PC-3 (cell line): Measurements from ENCODE around the gene MGAT5. TPM values are rescaled to one million over a fixed set of nuclear protein-coding genes. Genes with fewer than 3 reads are reported as not detected.

Experiments used
- ATAC-seq: fragments of 200-7000 bp; cut with Tn5 transposase; 2 replicates; pipeline ENCODE4 v1.9.1; 2020; ENCODE audit warnings: mild to moderate bottlenecking, moderate library complexity
- BruUV-seq: library from RNA; stranded (reverse); fragments of 400-500 nt; replicated peaks from 2 replicates; lab custom pipeline; 2021; lab: Mats Ljungman, UMichigan
- CTCF ChIA-PET: fragments of 300-600 bp; sonication (Branson Sonifier 250); formaldehyde crosslinking; loops from one replicate; lab custom pipeline; 2022; ENCODE audit warnings: antibody characterized with exemption; lab: Charles Lee
- POLR2A ChIA-PET: fragments of 300-600 bp; sonication (Branson Sonifier 250); formaldehyde crosslinking; loops from one replicate; lab custom pipeline; 2022; ENCODE audit warnings: antibody characterized with exemption; ENCODE audit not compliant: unreplicated experiment; lab: Charles Lee
- DNase-seq: peaks from one replicate; pipeline ENCODE4 v3.0.0-alpha.2; 2015
- H2AFZ ChIP-seq: fragments of 300-600 bp; sonication (generic); 2 replicates; pipeline ENCODE4 v1.6.0; 2016; ENCODE audit warnings: antibody characterized with exemption, low read length
- H3F3A ChIP-seq: fragments of 300-600 bp; sonication (generic); one replicate; pipeline ENCODE4 v1.6.0; 2017; ENCODE audit warnings: antibody characterized with exemption, low read length, control low read depth, mild to moderate bottlenecking; ENCODE audit not compliant: unreplicated experiment
- H3K27ac ChIP-seq: fragments of 300-600 bp; sonication (generic); 2 replicates; pipeline ENCODE4 v1.5.1; 2016; ENCODE audit warnings: mild to moderate bottlenecking, low read length
- H3K27me3 ChIP-seq: fragments of 300-600 bp; sonication (generic); 2 replicates; pipeline ENCODE4 v1.6.1; 2016; ENCODE audit warnings: low read length, mixed read lengths
- H3K36me3 ChIP-seq: fragments of 300-600 bp; sonication (generic); 2 replicates; pipeline ENCODE4 v1.6.1; 2016; ENCODE audit warnings: low read depth, mixed run types, low read length, mixed read lengths
- H3K4me1 ChIP-seq: fragments of 300-600 bp; sonication (generic); 2 replicates; pipeline ENCODE4 v1.5.1; 2016; ENCODE audit warnings: low read length; ENCODE audit not compliant: insufficient read depth
- H3K4me2 ChIP-seq: fragments of 300-600 bp; sonication (generic); 2 replicates; pipeline ENCODE4 v1.6.0; 2016; ENCODE audit warnings: low read length
- H3K4me3 ChIP-seq: fragments of 300-600 bp; sonication (generic); 2 replicates; pipeline ENCODE4 v1.5.1; 2016; ENCODE audit warnings: mild to moderate bottlenecking, low read length, mixed read lengths
- H3K79me2 ChIP-seq: fragments of 300-600 bp; sonication (generic); 2 replicates; pipeline ENCODE4 v1.6.1; 2017; ENCODE audit warnings: low read length, mixed read lengths
- H3K9ac ChIP-seq: fragments of 300-600 bp; sonication (generic); 2 replicates; pipeline ENCODE4 v1.6.0; 2016; ENCODE audit warnings: mild to moderate bottlenecking, low read length
- H3K9me2 ChIP-seq: fragments of 300-600 bp; sonication (generic); replicated peaks from 2 replicates; pipeline ENCODE4 v1.6.1; 2016; ENCODE audit warnings: mixed run types, low read length, mixed read lengths
- H3K9me3 ChIP-seq: fragments of 300-600 bp; sonication (generic); 2 replicates; pipeline ENCODE4 v1.6.1; 2016; ENCODE audit warnings: low read length, mixed read lengths
- H4K20me1 ChIP-seq: fragments of 300-600 bp; sonication (generic); 2 replicates; pipeline ENCODE4 v1.6.1; 2016; ENCODE audit warnings: low read length, mixed read lengths
- EZH2 ChIP-seq: fragments of 300-600 bp; sonication (generic); IDR thresholded peaks from one replicate; pipeline ENCODE4 v1.6.1; 2017; ENCODE audit warnings: antibody characterized with exemption, mild to moderate bottlenecking, low read length; ENCODE audit not compliant: unreplicated experiment
- EZH2phosphoT487 ChIP-seq: fragments of 300-600 bp; sonication (generic); IDR thresholded peaks from 2 replicates; pipeline ENCODE4 v1.6.1; 2018; ENCODE audit warnings: mild to moderate bottlenecking, antibody characterized with exemption, low read length, borderline replicate concordance
- intact Hi-C: fragments of 100-400 bp; cut with micrococcal nuclease; formaldehyde crosslinking; loops from 2 replicates; pipeline ENCODE4 v1.9.0; 2023
- total RNA-seq: library from RNA; depleted of rRNA; stranded (reverse); fragments of >200 nt; gene quantifications from 2 replicates; pipeline ENCODE4 v1.2.3, GENCODE V29; 2014
- TF ChIP-seq, protein P1 (sequence below): fragments of 300-600 bp; sonication (generic); conservative IDR thresholded peaks from 2 replicates; pipeline ENCODE4 v1.5.1; 2017; ENCODE audit warnings: antibody characterized with exemption, low read depth, mild to moderate bottlenecking, low read length

The MGAT5 gene
- total RNA-seq, 1 experiment from 2014 or later, result 33.8 TPM

DNA sequence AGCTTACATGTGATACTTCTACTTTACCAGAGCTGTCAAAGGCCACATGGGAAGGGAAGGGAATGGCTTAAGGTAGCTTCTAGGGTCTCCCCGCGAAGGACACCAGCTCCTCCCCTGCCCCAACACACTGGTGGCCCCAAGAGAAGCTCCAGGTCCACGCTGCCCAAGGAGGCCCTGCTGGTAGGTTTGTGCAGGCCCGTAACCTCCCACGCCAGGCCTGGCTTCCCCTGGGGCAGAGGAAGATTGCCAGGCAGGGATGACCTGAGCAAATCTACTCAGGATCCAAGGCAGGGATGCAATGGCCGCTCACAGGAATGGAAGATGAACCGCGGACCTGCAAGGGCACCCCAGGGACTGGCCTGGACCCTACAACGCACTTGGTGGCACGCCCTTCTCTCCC is 205.1 kb downstream of the MGAT5 start:
- H3K79me2 ChIP-seq, result no peaks in the 10 kb centered on the region
- H3K9me3 ChIP-seq, result no peaks in the 10 kb centered on the region
- DNase-seq (no peak), ATAC-seq (no peak)
- H3K4me2 ChIP-seq, result no peak overlapping the region
- ChIA-PET CTCF (no interaction called here), POLR2A (no interaction called here)
- no peak overlapping the region for H3K9ac ChIP-seq
- no peaks in the 10 kb centered on the region for H3K9me2 ChIP-seq
- H3K4me1 ChIP-seq, result no peaks in the 10 kb centered on the region
- H4K20me1 ChIP-seq, result no peaks in the 10 kb centered on the region
- TF ChIP-seq, protein P1, sequence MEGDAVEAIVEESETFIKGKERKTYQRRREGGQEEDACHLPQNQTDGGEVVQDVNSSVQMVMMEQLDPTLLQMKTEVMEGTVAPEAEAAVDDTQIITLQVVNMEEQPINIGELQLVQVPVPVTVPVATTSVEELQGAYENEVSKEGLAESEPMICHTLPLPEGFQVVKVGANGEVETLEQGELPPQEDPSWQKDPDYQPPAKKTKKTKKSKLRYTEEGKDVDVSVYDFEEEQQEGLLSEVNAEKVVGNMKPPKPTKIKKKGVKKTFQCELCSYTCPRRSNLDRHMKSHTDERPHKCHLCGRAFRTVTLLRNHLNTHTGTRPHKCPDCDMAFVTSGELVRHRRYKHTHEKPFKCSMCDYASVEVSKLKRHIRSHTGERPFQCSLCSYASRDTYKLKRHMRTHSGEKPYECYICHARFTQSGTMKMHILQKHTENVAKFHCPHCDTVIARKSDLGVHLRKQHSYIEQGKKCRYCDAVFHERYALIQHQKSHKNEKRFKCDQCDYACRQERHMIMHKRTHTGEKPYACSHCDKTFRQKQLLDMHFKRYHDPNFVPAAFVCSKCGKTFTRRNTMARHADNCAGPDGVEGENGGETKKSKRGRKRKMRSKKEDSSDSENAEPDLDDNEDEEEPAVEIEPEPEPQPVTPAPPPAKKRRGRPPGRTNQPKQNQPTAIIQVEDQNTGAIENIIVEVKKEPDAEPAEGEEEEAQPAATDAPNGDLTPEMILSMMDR, result no peak
- TF ChIP-seq EZH2phosphoT487 (no peak), EZH2 (no peak)
- H3K27ac ChIP-seq, result no peak overlapping the region
- no peak overlapping the region for H2AFZ ChIP-seq
- no peaks in the 10 kb centered on the region for H3F3A ChIP-seq
- no TSS peak for BruUV-seq
- no peaks in the 10 kb centered on the region for H3K36me3 ChIP-seq
- intact Hi-C loops, result no loop called here
- H3K4me3 ChIP-seq, result no peak overlapping the region
- H3K27me3 ChIP-seq, result no peaks in the 10 kb centered on the region

DNA sequence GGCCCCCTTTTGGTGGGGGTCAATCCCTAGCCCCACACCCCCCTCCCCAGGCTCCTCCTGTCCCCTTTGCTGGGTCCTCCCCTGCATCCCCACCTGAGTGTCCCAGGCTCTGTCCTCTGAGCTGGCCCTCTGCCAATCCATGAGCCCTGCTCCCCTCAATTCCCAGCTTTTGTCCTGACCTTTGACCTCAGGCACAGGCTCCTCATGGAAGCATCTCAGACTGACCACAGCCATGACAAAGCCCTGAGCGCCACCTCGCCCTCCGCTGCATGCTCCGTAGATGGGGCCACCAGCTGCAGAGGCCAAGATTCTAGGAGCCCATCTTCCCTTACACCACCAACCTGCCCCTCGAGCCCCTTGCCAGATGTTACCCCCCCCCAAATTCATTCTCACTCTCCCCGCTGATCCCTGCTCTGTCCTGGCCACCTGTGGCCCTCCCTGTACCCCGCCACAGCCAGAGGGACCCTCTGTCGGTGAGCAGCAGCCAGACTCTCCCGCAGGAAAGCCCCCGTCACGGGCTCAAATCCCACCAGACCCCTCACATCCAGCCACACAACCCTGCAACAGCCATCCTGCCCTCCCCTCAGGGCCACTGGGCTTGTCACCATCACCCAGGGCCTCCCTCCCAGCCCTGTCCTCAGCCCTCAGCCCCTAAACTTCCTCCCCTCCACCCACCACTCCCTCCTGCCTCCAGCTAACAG is 206.0 kb downstream of the MGAT5 start:
- CTCF ChIA-PET, result interaction anchor here (0.6 to 1.5 kb wide), 6 partner anchors 9 to 573 kb away, joined by 3 to 5 read pairs (median 4); no protein-coding TSS in a partner anchor
- no peaks in the 10 kb centered on the region for H3K27me3 ChIP-seq
- H3K9ac ChIP-seq, result no peak overlapping the region
- POLR2A ChIA-PET, result no interaction called here
- ATAC-seq (no peak; the same call in 1 of the 2 replicates), DNase-seq (no peak)
- H4K20me1 ChIP-seq, result no peaks in the 10 kb centered on the region
- no peak overlapping the region for H2AFZ ChIP-seq
- no peaks in the 10 kb centered on the region for H3K4me1 ChIP-seq
- no peaks in the 10 kb centered on the region for H3K36me3 ChIP-seq
- no peaks in the 10 kb centered on the region for H3F3A ChIP-seq
- TF ChIP-seq EZH2 (no peak), EZH2phosphoT487 (no peak)
- TF ChIP-seq, protein P1, result no peak
- no TSS peak for BruUV-seq
- no peaks in the 10 kb centered on the region for H3K9me3 ChIP-seq
- intact Hi-C loops, result loop anchor here (2.0 kb wide), 1 partner anchor 439 kb away; no protein-coding TSS in a partner anchor
- no peak overlapping the region for H3K4me2 ChIP-seq
- no peak overlapping the region for H3K4me3 ChIP-seq
- H3K79me2 ChIP-seq, result no peaks in the 10 kb centered on the region
- no peak overlapping the region for H3K27ac ChIP-seq
- H3K9me2 ChIP-seq, result no peaks in the 10 kb centered on the region

DNA sequence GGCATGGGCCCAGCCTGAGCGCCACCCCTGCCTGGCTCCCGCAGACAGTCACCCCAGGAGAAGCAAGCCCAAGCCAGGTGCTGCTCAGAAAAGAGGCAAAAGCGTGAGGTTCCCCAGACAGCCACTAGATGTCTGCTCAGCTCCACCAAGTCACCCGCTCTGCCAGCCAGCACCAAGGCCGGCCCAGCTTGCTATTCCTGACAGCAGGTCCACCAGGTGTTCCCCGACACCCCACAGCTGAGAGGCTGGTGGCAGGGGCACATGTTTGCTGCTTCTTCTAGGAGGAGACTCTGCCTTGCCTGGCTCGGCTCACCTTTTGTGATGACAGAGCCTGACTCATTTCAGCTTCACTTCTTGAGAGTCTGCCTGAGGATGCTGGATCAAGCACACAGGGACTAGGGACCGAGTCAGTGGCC is 206.7 kb downstream of the MGAT5 start:
- Histone ChIP-seq H3K9me2 (no peaks in the 10 kb centered on the region), H4K20me1 (no peaks in the 10 kb centered on the region), H3K79me2 (no peaks in the 10 kb centered on the region), H3K4me3 (no peak overlapping the region), H3K36me3 (no peaks in the 10 kb centered on the region), H3K9me3 (no peaks in the 10 kb centered on the region), H3K27me3 (no peaks in the 10 kb centered on the region), H3F3A (no peaks in the 10 kb centered on the region), H3K4me2 (no peak overlapping the region), H3K4me1 (no peaks in the 10 kb centered on the region), H2AFZ (no peak overlapping the region), H3K27ac (no peak overlapping the region), H3K9ac (no peak overlapping the region)
- ChIA-PET POLR2A (no interaction called here), CTCF (interaction anchor here (0.6 to 1.5 kb wide), 7 partner anchors 9 to 574 kb away, joined by 3 to 5 read pairs (median 4); partner anchors contain the start of gene CCNT2)
- DNase-seq (peak; percentile 75), ATAC-seq (peak; percentile 94)
- BruUV-seq, result no TSS peak
- intact Hi-C loops, result loop anchor here (2.0 kb wide), 1 partner anchor 438 kb away; no protein-coding TSS in a partner anchor
- TF ChIP-seq EZH2phosphoT487, result no peak
- TF ChIP-seq, protein P1, result peak; percentile 83
